ENCODE measurements around the gene LSS.
"Not testable (repeated sequence)": the region's sequence is repeated elsewhere in the genome, so short reads cannot be mapped to it uniquely, and the experiment has no call there.

Gene LSS

DNA sequence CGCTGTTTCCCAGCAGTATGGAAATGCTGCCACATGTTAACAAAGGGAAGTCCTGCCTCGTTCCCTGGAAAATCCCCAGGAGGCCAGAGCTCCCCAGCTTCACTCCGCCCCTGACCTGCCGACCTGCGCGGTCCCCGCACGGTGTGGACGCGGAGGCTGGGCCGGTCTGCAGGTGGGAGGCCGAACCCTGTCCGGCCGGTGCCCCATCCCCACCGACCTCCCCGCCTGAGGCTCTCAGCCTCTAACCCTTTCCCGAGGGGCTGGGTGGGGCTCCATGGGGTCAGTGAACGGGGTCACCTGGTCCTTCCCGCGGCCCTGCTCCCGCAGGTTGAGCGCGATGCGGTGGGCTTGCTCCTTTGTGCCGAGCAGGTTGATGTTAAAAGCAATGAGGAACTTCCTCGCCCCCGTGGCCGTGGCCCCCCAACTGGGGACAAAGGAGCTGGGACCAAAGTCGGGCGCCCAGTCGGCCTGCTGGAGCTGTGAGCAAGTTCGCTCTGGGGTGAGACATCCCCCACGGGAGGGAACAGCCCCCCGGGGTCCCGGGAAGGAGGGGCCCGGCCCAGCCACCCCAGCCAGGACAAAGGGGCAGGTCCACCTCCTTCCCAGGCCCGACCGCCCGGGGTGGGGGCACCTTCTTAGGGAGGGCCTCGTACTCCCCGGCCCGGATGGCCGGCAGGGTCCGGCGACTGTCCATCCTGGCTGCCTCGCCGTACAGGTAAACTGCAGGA is 77.1 kb downstream of the LSS start:
- no peak for DNase-seq

DNA sequence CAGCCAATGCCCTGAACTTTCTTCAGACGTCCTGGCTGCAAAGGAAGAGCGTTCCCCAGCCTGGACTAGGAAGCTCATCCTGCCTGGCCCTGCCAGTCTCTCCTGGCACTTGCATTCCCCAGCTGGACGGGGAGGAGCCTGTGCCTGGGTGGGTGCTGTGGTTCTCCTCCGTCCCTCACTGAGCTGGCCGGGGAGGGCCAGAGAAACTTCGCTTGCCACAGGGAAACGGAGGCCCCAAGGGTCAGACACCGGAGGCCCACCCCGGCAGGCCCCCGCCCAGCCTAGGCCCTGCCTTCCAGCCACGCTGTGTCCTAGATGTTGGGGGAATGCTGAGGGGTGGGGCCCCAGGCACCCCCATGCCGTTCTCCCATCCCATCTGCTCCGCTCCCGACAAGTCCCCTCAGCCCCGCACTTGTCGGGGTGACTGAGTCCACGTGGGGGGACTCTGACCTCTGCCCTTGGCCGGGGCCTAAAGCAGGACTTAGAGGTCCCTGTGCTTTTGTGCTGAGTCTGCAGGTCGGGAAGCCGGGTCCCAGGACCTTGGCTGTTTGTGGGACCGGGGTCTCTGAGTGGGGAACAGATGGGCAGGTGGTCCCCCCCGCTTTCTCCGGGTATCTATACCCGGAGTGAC is 78.0 kb downstream of the LSS start:
- DNase-seq: no peak

DNA sequence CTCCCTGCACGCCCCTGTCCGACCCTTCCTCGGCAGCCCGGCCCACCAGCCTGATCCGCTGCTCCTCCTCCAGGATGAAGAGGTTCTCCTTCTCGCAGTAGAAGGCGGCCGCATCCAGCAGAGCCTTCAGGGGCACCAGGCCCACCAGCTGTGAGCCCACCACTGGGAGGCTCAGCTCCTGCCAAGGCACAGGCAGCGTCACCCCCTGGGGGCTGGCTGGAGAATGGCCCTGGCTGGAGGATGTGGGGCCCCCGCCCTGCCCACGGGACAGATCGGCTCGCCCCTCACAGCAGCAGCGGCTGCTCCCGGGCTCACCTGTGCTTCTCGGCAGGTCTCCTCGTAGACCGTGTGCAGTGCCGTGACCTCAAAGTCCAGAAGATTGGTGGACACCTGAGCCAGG is 78.5 kb downstream of the LSS start:
- no peak for DNase-seq

DNA sequence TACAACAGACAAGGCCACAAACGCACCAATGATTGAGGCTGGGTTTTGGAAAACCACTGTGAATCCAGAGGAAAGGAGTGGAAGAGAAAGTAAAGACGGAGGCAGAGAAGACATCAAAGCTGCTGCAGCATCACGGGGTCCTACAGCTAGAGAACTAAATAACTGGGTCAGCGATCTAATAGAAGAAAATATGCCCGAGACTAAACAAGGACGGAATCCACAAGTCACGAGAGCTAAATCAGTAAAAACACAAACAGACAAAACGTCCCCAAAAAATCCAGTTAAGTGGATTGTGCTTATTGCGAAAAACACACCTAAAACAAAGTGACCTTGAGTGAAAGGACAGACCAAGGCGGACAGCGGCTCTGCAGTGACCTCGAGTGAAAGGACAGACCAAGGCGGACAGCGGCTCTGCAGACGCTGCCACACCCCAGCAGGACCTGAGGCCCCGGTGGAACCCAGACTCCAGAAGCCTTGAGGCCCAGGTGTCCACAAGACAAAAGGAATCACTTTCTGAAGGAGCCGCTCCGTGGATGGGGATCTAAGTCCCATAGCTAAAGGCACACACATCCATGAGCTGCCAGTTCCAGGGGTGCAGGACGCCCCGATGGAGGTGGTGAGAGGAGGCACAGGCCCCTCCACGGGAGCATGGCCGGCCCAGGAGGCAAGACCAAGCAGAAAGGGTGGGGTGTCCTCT is 79.2 kb downstream of the LSS start:
- DNase-seq: no peak

DNA sequence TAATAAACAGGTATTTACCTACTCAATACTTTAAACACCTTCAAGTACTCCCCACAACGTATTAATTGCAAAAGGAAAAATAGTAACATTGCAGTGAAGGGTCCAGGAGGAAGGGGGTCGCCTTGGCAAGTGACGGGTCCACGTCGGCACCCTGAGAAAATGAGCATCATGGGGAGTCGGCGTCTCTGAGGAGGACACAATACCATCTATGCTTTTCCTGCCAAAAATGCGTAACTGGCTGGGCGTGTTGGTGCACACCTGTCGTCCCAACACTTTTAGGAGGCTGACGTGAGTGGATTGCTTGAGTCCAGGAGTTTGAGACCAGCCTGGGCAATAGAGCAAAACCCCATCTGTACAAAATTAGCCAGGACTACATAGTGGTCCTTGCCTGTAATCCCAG is 80.5 kb downstream of the LSS start:
- DNase-seq: no peak

DNA sequence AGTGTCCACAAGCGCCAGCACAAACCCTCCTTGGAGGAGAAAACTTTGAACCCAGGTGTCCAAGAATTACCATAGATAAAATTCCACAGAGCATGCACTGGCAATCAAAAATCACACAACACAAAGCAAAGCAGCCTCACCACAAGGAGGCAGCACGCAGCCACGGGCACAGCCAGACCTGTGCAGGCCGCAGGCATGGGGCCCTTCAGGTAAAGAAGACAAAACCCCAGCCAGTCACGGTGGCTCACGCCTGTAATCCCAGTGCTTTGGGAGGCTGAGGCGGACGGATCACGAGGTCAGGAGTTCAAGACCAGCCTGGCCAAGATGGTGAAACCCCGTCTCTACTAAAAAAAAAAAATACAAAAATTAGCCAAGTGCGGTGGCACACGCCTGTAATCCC is 81.1 kb downstream of the LSS start:
- not testable (repeated sequence) for DNase-seq

DNA sequence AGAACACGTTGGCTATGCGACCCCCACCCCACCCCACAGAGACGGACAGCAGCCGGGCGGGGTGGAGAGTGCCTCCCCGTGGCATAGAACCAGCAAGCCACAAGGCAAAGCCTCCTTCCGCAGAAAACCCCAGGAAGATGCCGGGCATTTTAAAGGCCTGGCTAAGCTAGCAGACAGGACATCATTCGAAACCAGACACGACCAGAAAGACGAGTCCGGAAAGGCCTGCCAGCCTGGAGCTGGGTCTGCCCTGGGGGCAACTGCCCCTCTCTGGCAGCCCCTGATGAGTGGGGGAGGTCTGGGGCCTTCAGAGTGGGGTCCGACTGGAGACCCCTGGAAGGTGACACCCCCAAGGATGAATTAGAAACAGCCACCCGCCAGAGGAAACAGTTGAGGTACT is 81.7 kb downstream of the LSS start:
- no peak for DNase-seq

DNA sequence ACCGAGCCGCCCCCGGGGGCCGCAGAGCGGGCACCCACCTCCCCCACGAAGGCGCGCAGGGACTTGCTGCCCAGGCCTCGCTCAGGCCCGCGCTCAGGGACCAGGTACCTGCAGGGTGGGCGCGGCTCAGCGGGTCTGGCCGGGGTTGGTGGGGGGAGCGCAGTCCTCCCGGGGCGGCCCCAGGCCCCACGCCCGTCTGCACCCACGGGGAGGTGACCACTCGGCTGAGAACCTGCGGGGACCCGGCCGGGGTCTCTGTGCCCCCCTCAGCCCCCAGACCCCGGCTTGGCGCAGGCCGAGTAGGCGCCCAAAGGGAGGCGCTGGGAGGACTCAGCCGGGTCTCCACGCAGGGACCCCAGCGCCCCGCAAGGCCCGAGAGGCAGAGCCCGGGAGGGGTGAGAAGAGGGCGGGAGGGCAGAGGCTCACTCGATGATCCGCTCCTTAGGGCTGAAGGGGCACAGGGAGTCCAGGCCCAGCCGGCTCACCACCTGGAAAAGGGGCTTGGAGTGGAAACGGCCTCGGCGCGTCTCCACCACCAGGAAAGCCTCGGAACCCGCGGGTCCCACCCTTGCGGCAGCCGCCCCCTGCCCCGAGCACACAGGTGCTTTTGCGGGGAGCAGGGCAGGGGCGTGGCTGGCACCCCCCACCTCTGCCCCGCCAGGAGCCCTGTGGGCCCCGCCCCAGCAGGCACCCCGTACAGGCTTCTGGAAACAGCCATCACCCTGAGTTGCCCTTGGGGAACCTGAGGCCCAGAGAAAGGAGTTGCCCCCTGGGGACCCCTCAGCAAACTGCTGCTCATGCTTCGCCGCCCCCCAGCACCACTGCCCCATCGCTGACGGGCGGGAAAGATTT is 82.5 kb downstream of the LSS start:
- no peak for DNase-seq

DNA sequence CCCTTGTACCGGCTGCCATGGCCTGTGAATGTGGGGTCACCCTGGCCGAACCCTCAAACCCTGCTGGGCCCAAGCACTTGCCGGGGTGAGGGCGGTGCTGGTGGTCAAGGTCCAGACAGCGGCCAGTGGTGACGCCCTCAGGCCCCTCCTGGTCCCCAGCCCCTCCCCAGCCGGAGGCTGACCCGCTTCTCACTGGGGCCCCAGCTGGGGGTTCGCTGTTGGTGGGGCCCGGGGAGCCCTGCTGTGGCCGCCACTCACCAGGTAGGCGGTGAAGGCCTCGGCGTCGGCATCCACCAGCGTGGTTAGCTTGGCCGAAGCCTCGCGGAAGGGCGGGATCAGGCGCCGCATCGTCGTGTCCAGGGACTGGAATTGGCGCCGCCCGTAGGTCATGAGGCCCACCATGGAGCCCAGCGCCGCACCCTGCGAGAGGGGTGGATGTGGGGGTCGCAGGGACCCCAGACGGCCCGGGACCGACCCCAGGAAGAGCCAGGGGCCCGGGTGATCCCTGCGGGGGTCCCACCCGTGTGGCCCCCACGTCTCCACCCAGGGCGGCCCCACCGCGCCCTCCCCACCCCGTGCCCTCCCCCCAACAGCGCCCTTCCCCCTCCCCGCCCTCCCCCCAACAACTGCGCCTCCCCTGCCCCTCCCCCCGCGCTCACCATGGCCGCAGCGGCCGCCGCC is 83.3 kb downstream of the LSS start:
- no peak for DNase-seq

DNA sequence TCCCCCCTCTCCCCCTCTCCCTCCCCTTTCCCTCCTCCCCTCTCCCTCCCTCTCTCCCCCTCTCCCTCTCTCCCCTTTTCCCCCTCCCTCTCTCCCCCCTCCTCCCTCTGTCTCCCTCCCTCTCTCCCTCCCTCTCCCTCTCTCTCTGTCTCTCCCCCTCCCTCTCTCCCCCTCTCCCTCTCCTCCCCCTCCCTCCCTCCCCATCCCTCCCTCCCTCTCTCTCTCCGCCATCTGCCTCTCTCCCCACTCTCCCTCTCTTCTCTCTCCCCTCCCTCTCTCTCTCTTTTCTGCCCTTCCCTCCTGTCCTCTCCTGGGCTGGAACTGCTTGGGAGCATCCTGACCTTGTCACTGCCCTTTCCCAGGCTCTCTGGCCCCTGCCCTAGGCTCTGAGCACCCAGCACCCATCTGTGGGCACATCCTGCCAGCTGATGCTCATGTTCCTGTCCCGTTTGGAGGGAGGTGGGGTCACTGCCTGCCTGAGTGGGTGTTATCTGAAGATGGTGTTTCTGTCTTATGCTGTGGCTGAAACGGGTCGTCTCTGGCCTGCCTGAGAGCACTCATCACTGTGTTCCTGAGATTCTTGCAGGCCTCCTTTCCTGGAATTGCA is 84.0 kb downstream of the LSS start:
- no peak for DNase-seq

DNA sequence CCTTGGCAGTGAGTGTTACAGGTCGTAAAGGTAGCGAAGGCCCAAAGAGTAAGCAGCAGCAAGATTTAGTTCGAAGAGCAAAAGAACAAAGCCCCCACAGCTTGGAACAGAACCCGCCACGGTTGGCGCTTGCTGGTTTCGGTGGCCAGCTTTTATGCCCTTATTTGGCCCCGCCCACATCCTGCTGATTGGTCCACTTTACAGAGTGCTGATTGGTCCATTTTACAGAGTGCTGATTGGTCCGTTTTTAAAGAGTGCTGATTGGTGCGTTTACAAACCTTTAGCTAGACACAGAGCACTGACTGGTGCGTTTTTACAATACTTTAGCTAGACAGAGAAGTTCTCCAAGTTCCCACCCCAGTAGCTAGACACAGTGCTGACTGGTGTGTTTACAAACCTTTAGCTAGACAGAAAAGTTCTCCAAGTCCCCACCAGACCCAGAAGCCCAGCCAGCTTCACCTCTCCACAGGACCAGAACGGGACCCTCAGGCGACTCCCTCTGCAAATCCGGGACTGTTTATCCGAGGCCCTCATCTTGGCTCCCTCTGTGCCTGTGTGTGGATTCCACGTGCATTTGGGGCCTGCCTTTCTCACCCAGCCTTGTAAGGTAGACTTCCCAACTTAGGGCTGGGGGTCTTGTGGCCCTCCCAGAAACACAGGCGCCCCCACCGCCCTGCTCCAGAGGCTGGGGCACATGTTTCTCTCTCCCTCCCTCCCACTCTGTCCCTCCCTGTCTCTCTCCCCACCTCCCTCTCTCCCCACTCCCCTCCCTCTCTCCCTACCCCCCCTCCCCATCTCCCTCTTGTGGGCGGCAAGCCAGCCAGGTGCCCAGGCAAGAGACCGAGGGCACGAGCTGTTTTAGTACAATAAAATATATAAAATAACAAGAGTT is 85.7 kb downstream of the LSS start:
- DNase-seq: no peak

DNA sequence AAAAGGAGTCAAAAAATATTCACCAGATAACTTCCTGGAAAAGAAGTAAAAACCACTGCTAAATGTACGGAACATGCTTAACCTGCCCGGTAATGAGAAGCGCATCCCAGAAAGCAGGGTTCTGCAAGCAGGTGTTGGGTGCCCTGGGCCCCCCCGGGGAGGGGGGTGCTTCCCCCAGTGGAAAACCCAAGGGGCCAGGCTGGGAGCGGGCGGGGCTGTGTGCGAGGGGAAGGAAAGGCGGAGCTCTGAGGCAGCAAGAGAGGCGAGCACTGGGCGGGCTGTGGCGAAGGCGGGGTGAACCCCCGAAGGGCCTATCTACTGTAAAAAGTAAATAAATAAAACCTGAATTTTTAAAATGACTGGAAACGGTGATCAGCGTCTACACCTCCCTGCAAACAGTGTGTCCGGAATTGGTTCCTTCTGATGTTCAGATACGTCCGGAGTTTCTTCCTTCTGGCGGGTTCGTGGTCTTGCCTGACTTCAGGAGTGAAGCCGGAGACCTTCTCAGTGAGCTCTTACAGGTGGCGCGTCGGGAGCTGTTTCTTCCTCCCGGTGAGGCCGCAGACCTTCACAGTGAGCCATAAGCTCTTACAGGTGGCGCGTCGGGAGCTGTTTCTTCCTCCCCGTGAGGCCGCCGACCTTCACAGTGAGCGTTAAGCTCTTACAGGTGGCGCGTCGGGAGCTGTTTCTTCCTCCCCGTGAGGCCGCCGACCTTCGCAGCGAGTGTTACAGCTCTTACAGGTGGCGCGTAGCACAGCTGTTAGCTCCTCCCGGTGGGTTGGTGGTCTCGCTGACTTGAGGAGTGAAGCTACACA is 86.6 kb downstream of the LSS start:
- no peak for DNase-seq

DNA sequence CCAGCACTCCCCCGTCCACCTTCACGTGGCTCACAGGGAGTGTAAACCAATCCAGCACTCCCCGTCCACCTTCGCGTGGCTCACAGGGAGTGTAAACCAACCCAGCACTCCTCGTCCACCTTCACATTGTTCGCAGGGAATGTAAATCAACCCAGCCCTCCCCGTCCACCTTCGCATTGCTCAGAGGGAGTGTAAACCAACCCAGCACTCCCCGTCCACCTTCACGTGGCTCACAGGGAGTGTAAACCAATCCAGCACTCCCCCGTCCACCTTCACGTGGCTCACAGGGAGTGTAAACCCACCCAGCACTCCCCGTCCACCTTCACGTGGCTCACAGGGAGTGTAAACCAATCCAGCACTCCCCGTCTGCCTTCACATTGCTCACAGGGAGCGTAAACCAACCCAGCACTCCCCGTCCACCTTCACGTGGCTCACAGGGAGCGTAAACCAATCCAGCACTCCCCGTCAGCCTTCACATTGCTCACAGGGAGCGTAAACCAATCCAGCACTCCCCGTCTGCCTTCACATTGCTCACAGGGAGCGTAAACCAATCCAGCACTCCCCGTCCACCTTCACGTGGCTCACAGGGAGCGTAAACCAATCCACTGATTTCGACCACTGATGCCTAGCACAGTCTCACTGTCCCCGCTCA is 88.1 kb downstream of the LSS start:
- not testable (repeated sequence) for DNase-seq

DNA sequence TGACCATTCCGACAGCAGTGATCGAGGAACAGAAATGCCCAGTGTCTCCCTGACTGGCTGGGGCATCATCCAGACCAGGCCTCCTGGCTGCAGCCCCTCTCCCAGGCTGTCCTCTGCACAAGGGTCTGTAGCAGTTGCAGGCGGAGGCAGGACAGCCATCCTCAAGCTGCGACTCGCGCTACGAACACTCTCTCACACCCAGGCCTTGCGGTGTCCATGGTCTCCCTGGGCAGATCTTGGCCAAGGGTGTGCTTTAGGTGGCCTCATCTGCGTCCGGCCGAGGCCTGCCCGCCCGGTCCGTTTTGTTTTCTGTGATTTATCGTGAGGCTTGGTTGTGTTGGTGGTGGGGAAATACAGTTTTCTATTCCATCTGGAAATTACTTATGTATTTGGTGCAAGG is 88.9 kb downstream of the LSS start:
- no peak for DNase-seq

DNA sequence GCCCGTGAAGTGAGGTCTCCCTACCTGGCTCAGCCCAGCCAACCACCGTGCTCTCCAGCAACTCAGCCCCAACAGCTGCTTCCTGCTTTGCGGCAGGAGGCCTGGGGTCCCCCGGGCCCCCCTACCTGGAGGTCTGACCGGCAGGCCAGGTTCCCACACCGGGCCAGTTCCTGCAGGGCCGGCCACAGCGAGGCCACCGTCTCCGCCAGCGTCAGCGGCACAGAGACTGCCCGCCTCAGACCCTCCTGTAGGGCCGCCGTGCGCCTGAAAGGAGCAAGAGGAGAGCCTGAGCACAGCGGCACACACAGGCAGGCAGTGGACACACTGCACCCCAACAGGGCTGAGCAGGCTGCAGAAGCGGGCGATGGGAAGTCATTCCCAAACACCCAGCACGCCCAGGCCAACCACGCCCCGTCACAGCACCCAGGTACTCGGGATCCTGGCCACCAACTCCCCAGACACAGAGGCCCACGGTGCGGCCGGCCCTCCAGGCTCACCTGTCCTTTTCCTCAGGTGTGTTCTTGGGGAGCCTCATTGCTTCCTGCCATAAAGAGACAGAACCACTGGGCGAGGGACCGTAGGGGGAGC is 90.1 kb downstream of the LSS start:
- no peak for DNase-seq
